Neural progenitor cell (in vitro differentiated cells): ENCODE data around the gene VPS16.
"Not testable (repeated sequence)": the region's sequence is repeated elsewhere in the genome, so short reads cannot be mapped to it uniquely, and the experiment has no call there.

ENCODE experiments used
- EZH2phosphoT487 ChIP-seq: fragments of 200-600 bp; sonication (generic); IDR thresholded peaks from 2 replicates; pipeline ENCODE4 v1.6.1; 2017; ENCODE audit warnings: antibody characterized with exemption
- TF ChIP-seq, protein P1 (sequence below): fragments of 200-600 bp; sonication (generic); IDR thresholded peaks from 2 replicates; pipeline ENCODE4 v1.5.1; 2017; ENCODE audit warnings: antibody characterized with exemption, mild to moderate bottlenecking

DNA sequence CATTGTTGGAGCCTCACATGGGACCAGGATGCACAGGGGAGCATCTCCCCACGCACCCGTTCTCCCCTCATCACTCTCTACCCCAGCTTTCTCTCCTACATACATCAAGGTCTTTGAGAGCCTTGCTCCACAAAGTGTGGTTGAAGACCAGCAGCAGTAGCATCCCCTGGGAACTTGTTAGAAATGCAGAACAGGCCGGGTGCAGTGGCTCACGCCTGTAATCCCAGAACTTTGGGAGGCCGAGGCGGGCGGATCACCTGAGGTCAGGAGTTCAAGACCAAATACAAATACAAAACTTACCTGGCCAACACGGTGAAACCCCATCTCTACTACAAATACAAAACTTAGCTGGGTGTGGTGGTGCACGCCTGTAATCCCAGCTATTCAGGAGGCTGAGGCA is 32.6 kb upstream of the VPS16 start:
- TF ChIP-seq, protein P1, sequence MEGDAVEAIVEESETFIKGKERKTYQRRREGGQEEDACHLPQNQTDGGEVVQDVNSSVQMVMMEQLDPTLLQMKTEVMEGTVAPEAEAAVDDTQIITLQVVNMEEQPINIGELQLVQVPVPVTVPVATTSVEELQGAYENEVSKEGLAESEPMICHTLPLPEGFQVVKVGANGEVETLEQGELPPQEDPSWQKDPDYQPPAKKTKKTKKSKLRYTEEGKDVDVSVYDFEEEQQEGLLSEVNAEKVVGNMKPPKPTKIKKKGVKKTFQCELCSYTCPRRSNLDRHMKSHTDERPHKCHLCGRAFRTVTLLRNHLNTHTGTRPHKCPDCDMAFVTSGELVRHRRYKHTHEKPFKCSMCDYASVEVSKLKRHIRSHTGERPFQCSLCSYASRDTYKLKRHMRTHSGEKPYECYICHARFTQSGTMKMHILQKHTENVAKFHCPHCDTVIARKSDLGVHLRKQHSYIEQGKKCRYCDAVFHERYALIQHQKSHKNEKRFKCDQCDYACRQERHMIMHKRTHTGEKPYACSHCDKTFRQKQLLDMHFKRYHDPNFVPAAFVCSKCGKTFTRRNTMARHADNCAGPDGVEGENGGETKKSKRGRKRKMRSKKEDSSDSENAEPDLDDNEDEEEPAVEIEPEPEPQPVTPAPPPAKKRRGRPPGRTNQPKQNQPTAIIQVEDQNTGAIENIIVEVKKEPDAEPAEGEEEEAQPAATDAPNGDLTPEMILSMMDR = not testable (repeated sequence)
- not testable (repeated sequence) for TF ChIP-seq EZH2phosphoT487
